ENCODE data around the gene ZCCHC24. TPM values are rescaled to one million over a fixed set of nuclear protein-coding genes. Genes with fewer than 3 reads are reported as not detected.

The ZCCHC24 gene
- total and polyA plus RNA-seq, 2 donors from 2014 or later, result 8.4 to 21.3 TPM

GRCh38 chr10:79475877-79476276, 30.5 kb upstream of the ZCCHC24 start:
- intact Hi-C loops (cut with DNase I), result no loop called here
- no peaks in the 10 kb centered on the region for H3K36me3 ChIP-seq (ENCODE audit: control insufficient read depth in 2 of 3, insufficient read depth in 3 of 3, low read length in 3 of 3)
- H3K27ac ChIP-seq (ENCODE audit: low read depth in 2 of 2, low read length in 2 of 2), result no peak overlapping the region
- H3K9ac ChIP-seq (ENCODE audit: low read length in 3 of 3), result no peak overlapping the region
- no peaks in the 10 kb centered on the region for H3K27me3 ChIP-seq (ENCODE audit: control insufficient read depth, insufficient read depth, low read length)
- no peak for TF ChIP-seq CTCF (IDR thresholded peaks at IDR 0.05; ENCODE audit: borderline replicate concordance, extremely low read depth, insufficient read depth)
- FAIRE-seq, result no peak
- no peaks in the 10 kb centered on the region for H3K9me3 ChIP-seq (ENCODE audit: control insufficient read depth in 2 of 3, insufficient read depth in 1 of 3, low read length in 3 of 3)
- no peak overlapping the region for H3K4me3 ChIP-seq (ENCODE audit: low read length in 3 of 3)
- no peaks in the 10 kb centered on the region for H3K4me1 ChIP-seq (ENCODE audit: control insufficient read depth in 2 of 3, insufficient read depth in 2 of 3, low read depth in 1 of 3, low read length in 3 of 3)
- no peak for DNase-seq

- no peak for FAIRE-seq
- H3K4me1 ChIP-seq (ENCODE audit: control insufficient read depth in 2 of 3, insufficient read depth in 2 of 3, low read depth in 1 of 3, low read length in 3 of 3), result no peaks in the 10 kb centered on the region
- H3K9ac ChIP-seq (ENCODE audit: low read length in 3 of 3), result no peak overlapping the region
- no peak overlapping the region for H3K4me3 ChIP-seq (ENCODE audit: low read length in 3 of 3)
- H3K27me3 ChIP-seq (ENCODE audit: control insufficient read depth, insufficient read depth, low read length), result no peaks in the 10 kb centered on the region
- intact Hi-C loops (cut with DNase I), result no loop called here
- no peak for TF ChIP-seq CTCF (IDR thresholded peaks at IDR 0.05; ENCODE audit: borderline replicate concordance, extremely low read depth, insufficient read depth)
- no peaks in the 10 kb centered on the region for H3K36me3 ChIP-seq (ENCODE audit: control insufficient read depth in 2 of 3, insufficient read depth in 3 of 3, low read length in 3 of 3)
- no peaks in the 10 kb centered on the region for H3K9me3 ChIP-seq (ENCODE audit: control insufficient read depth in 2 of 3, insufficient read depth in 1 of 3, low read length in 3 of 3)
- no peak overlapping the region for H3K27ac ChIP-seq (ENCODE audit: low read depth in 2 of 2, low read length in 2 of 2)
- peak in 1 of 5 donors; percentile 10 for DNase-seq
Observed at GRCh38 chr10:79475119-79475653, 29.8 kb upstream of the ZCCHC24 start.

- intact Hi-C loops (cut with DNase I), result no loop called here
- H3K4me3 ChIP-seq (ENCODE audit: low read length in 3 of 3), result no peak overlapping the region
- no peak for FAIRE-seq
Observed at GRCh38 chr10:79473496-79474095, 28.2 kb upstream of the ZCCHC24 start.

More at GRCh38 chr10:79473496-79474095, 28.2 kb upstream of the ZCCHC24 start:
- H3K27me3 ChIP-seq (ENCODE audit: control insufficient read depth, insufficient read depth, low read length), result no peaks in the 10 kb centered on the region
- peaks cover 0 to 2% (median 0%) of the 10 kb centered on the region in 3 donors for H3K4me1 ChIP-seq (ENCODE audit: control insufficient read depth in 2 of 3, insufficient read depth in 2 of 3, low read depth in 1 of 3, low read length in 3 of 3)
- H3K36me3 ChIP-seq (ENCODE audit: control insufficient read depth in 2 of 3, insufficient read depth in 3 of 3, low read length in 3 of 3), result no peaks in the 10 kb centered on the region
- no peak overlapping the region for H3K27ac ChIP-seq (ENCODE audit: low read depth in 2 of 2, low read length in 2 of 2)
- DNase-seq, result peak in 1 of 5 donors; percentile 7
- H3K9me3 ChIP-seq (ENCODE audit: control insufficient read depth in 2 of 3, insufficient read depth in 1 of 3, low read length in 3 of 3), result no peaks in the 10 kb centered on the region
- no peak for TF ChIP-seq CTCF (IDR thresholded peaks at IDR 0.05; ENCODE audit: borderline replicate concordance, extremely low read depth, insufficient read depth)
- no peak overlapping the region for H3K9ac ChIP-seq (ENCODE audit: low read length in 3 of 3)

All from kidney (tissue), 14 donors.